ENCODE measurements around the gene DPYD. TPM values are rescaled to one million over a fixed set of nuclear protein-coding genes. Genes with fewer than 3 reads are reported as not detected.

DPYD gene
- total RNA-seq, 1 donor from 2014 or later, result 8.1 TPM

GRCh38 chr1:97433094-97433823 lies 487.6 kb downstream of the DPYD start:
- Mint-ChIP-seq H3K27me3 (no peaks in the 10 kb centered on the region), H3K4me3 (ENCODE audit: low read depth) (no peak overlapping the region), H3K4me1 (ENCODE audit: low read depth) (no peaks in the 10 kb centered on the region), H3K9me3 (ENCODE audit: low read depth) (no peaks in the 10 kb centered on the region), H3K36me3 (ENCODE audit: insufficient read depth) (no peaks in the 10 kb centered on the region), H3K27ac (no peak overlapping the region)
- DNase-seq (ENCODE audit: low spot score, unreplicated experiment), result no peak
- no peak for TF ChIP-seq CTCF (IDR thresholded peaks at IDR 0.05; ENCODE audit: unreplicated experiment)

- Mint-ChIP-seq H3K4me3 (ENCODE audit: low read depth) (no peak overlapping the region), H3K36me3 (ENCODE audit: insufficient read depth) (no peaks in the 10 kb centered on the region), H3K27me3 (no peaks in the 10 kb centered on the region), H3K9me3 (ENCODE audit: low read depth) (no peaks in the 10 kb centered on the region), H3K4me1 (ENCODE audit: low read depth) (peaks cover 4% of the 10 kb centered on the region), H3K27ac (no peak overlapping the region)
- DNase-seq (ENCODE audit: low spot score, unreplicated experiment), result no peak
- no peak for TF ChIP-seq CTCF (IDR thresholded peaks at IDR 0.05; ENCODE audit: unreplicated experiment)
These were observed 493.5 kb downstream of the DPYD start for GRCh38 chr1:97427371-97427770.

GRCh38 chr1:97424209-97424608 lies 496.6 kb downstream of the DPYD start:
- TF ChIP-seq CTCF (IDR thresholded peaks at IDR 0.05; ENCODE audit: unreplicated experiment), result no peak
- H3K4me3 Mint-ChIP-seq (ENCODE audit: low read depth), result no peak overlapping the region
- peaks cover 4% of the 10 kb centered on the region for H3K4me1 Mint-ChIP-seq (ENCODE audit: low read depth)

GRCh38 chr1:97423403-97423802 lies 497.4 kb downstream of the DPYD start:
- no peak for DNase-seq (ENCODE audit: low spot score, unreplicated experiment)
- peaks cover 4% of the 10 kb centered on the region for H3K4me1 Mint-ChIP-seq (ENCODE audit: low read depth)
- H3K27ac Mint-ChIP-seq, result no peak overlapping the region
- no peaks in the 10 kb centered on the region for H3K9me3 Mint-ChIP-seq (ENCODE audit: low read depth)
- no peaks in the 10 kb centered on the region for H3K27me3 Mint-ChIP-seq
- no peaks in the 10 kb centered on the region for H3K36me3 Mint-ChIP-seq (ENCODE audit: insufficient read depth)
- no peak for TF ChIP-seq CTCF (IDR thresholded peaks at IDR 0.05; ENCODE audit: unreplicated experiment)
- H3K4me3 Mint-ChIP-seq (ENCODE audit: low read depth), result no peak overlapping the region

More at GRCh38 chr1:97424209-97424608, 496.6 kb downstream of the DPYD start:
- no peak for DNase-seq (ENCODE audit: low spot score, unreplicated experiment)
- Mint-ChIP-seq H3K27me3 (no peaks in the 10 kb centered on the region), H3K27ac (no peak overlapping the region), H3K9me3 (ENCODE audit: low read depth) (no peaks in the 10 kb centered on the region), H3K36me3 (ENCODE audit: insufficient read depth) (no peaks in the 10 kb centered on the region)

- Mint-ChIP-seq H3K9me3 (ENCODE audit: low read depth) (no peaks in the 10 kb centered on the region), H3K27ac (no peak overlapping the region), H3K4me3 (ENCODE audit: low read depth) (no peak overlapping the region), H3K27me3 (no peaks in the 10 kb centered on the region), H3K36me3 (ENCODE audit: insufficient read depth) (no peaks in the 10 kb centered on the region), H3K4me1 (ENCODE audit: low read depth) (peaks cover 3% of the 10 kb centered on the region)
- no peak for TF ChIP-seq CTCF (IDR thresholded peaks at IDR 0.05; ENCODE audit: unreplicated experiment)
- no peak for DNase-seq (ENCODE audit: low spot score, unreplicated experiment)
These were observed 503.2 kb downstream of the DPYD start for GRCh38 chr1:97417661-97418060.
